GM19468 (cell line): ENCODE results near the gene NKX2-2.
"Not testable (repeated sequence)": the region's sequence is repeated elsewhere in the genome, so short reads cannot be mapped to it uniquely, and the experiment has no call there.

Source experiments
- ATAC-seq: cut with Tn5 transposase; IDR thresholded peaks from one replicate; pipeline ENCODE4 v1.9.1; 2021; ENCODE audit warnings: mild to moderate bottlenecking, moderate library complexity, moderate number of reproducible peaks; ENCODE audit not compliant: unreplicated experiment; ENCODE audit errors: extremely low read depth

NKX2-2 gene

DNA sequence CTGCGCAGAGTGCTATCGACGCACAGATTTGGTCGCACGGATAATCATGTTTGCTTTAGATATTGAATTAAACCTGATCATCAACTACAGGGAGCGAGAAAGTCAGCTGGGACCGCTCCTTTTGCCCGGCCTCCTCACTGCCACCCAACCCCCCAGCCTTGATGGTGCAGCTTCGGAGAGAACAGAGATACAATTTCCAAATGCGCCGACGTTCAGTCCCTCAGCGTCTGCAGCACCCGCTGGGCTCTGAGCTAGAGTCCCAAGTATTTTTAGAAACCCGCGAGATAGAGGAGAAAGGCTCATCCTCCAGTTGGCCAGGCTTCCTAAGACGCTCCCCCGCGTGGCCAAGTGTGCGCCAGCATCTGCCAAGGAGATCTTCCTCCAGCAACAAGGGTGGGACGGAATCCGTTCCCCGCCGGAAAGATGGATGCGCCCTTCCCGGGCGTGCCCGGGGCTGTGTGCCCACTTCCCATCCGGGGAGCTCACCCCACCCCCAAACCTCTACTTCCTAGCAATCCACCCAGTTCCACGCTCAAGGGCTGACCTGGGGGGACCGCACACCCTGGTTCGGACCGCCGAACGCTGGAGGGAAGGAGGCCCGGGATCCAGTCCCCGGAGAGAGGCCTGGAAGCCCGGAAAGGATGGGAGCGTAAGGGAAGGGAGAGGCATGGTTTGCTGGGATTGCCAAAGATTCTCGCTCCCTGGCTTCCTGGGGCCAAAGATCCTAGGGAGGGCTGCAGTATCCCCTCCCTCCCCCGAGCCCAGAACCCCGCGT is 4.1 kb downstream of the NKX2-2 start:
- ATAC-seq = no peak

DNA sequence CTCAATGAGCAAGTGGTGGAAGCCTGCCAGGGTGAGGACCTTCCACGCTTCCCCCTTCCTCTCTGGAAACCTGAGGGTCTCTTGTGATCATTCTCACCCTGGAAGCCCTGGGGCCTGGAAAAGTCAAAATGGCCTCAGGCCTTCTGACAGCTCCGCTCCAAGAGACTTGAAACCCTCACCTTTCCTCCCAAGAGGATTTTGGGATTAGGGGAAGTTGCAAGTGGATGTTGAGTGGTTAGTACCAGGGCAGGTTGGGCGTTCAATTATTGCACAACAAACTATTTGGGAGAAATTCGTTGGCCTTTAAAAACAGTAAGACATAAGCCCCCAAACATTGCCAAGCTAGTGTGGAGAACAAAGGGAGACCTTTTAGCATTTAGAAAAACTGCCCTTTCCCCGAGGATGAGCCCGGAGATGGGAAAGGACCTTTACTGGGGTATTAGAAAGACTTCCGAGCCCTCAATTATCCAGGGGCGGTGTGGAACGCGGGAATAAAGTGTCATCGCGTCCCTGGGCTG is 4.7 kb downstream of the NKX2-2 start:
- ATAC-seq = no peak

DNA sequence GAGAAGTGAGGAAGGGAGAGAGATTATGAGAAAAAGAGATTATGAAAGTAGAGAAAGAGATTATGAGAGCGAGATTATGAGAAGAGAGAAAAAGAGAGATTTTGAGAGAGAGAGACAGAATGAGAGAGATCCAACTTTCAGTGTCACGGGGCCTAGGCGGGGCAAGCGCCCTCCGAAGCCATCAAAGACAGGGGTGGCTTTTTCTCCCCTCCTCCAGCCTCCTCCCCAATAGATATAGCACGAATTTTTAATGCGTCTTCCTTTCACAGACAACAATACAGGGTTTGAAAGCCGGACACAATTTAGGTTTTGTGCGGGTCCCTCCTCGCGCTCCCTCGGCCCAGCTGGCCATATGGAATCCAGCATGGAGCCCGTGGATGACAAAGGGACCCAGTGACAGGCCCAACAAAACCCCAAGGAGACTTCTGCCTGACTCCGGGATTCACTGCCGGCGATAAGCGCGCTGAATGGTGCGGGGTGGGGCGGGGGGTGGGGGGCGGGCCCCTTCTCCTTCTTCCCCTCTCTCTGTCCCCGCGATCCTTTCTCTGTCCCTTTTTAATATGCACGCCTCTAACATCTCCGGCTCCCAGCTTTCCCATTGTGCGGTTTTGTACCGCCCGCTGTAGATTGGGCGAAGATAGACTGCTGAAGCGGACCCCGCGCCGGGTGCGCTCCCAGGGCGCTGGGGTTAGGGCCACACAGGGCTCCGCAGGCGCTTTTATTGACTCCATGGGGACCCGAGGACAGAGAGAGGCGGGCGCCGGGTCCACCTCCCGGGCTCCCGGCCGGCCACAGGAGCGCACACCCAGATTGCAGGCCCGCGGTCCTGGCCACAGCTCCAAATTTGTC is 5.4 kb downstream of the NKX2-2 start:
- ATAC-seq = no peak

GRCh38 chr20:21507400-21508229 is 6.2 kb downstream of the NKX2-2 start:
- no peak for ATAC-seq

DNA sequence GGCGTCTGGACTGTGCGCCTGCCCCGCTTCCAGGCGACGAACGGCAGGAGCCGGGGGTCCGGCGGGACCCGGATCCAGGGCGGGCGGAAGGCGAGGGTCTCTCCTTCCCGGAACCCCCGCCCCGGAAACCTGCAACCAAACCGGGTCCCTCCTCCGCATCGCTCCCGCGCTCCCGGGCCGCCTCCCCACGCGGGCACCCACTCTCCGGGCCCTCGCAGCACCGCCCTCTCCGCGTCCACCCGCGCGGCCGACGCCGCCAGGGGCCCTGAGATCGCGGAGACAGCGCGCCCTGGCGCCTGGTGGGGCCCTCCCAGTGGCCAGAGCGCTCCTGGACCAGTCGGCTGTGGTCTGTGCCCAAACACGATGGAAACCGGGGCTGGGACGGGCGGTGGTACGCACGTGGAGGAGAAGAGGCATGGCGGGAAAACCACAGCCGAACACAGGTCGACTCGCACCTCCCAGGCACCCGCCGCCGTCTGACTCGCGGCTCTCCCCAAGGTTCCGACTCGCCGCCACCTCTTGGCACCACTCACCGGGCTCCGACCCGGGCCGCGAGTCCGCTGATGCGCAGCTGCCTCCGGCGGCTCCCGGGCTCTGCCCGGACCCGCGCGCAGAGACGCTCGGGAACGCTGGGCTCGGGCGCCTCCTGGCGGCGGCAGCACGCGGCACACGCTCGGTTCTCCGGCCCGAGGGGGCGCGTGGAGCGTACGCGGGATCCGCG is 7.9 kb downstream of the NKX2-2 start:
- ATAC-seq = no peak

- no peak for ATAC-seq
Measured at GRCh38 chr20:21505161-21505809, 8.6 kb downstream of the NKX2-2 start.

DNA sequence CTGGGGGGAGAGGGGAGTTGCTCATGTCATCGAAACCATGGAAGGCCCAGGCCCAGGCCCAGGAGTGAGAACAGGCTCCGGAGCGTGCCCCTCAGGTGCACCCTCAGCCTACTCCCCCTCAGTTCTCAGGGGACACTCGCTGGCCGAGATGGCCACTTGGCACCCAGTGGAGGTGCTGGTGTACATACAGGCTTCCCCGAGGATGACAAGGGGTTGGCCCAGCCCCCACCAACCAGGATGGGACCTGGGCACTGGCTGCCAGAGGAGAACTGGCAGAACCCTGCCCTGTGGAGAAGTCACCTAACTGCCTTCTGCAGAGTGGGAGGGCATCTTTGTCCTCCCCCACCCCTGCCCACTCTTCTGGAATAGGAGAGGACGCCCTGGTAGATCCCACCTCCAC is 9.5 kb downstream of the NKX2-2 start:
- ATAC-seq = no peak

DNA sequence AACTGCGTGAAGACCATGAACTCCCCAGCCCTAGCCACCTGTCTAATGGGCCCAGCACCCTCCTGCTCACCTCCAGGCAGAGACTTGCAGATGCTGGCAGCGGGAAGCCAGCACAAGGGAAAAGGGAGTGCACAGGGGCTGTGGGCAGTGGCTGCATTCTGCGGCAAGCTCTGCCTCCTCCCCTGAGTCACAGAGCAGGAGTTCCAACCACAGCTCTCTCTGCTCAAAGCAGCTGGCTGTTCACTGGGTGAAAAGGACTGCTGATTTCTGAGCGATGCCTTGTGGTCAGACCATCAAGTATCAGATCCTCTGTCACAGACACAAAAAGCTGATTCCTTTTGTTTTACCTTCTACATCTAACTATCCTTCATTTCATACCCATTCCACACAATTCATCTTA is 10.5 kb downstream of the NKX2-2 start:
- peak; percentile 87 for ATAC-seq

DNA sequence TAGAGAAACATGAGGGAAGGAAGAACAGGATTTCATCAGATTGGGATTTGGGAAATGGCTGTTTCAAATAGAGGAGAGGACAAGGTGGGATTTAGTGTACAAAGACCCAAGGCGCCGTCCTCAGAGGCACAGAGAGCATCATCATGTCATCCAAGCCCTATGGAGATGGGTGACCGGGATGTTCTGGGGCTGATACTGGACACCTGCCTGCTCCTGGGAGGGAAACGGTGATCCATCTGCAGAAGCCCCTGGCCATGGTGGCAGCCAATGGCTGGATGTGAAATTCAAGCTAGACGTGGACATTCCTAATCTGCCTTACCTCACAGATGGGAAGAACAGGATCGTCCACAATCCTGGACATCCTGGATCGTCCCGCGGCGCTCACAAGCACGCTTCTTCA is 12.7 kb downstream of the NKX2-2 start:
- no peak for ATAC-seq

- no peak for ATAC-seq
Measured at GRCh38 chr20:21500599-21500998, 13.3 kb downstream of the NKX2-2 start.

- no peak for ATAC-seq
Measured at GRCh38 chr20:21499641-21500040, 14.2 kb downstream of the NKX2-2 start.

- ATAC-seq = no peak
Measured at GRCh38 chr20:21498635-21499034, 15.2 kb downstream of the NKX2-2 start.

DNA sequence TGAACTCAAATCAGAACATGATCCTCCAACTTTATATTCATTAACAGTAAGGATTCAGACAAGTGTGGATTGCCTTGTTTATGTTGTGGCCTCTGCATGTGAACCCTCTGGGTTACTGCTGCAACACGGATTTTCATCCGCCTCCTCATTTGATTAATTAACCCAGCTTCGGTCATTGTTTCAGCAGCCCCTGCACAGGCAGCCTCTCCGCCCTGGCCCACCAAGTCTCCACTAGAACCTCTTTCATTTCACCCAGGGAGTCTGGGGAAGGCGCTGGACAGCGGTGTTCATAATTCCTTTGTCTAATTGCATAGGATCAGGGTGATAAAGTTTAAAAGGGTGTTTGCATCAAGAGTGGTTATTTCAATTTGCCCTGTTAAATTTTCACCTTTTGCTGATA is 15.7 kb downstream of the NKX2-2 start:
- ATAC-seq = no peak

DNA sequence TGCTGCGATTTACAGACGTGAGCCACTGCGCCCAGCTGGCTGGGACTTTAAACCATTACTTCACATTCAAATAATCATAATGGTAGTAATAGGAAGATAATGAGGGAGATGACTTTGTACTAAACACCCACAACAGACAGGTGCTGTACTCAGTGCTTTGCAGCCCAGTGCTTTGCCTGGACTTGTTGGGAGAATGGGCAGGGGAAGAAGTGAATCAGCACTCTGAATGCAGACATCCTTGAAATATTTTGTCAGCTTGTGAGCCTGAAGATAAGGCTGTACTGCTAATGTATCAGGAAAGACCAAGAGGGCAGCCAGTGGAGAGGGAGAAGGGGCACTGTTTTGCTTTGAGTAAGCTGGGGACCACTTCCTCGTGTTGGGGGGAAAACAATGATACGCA is 17.4 kb downstream of the NKX2-2 start:
- ATAC-seq = no peak

- no peak for ATAC-seq
Measured at GRCh38 chr20:21493049-21493448, 20.8 kb downstream of the NKX2-2 start.

GRCh38 chr20:21490105-21490504 is 23.8 kb downstream of the NKX2-2 start:
- no peak for ATAC-seq

- not testable (repeated sequence) for ATAC-seq
Measured at GRCh38 chr20:21480144-21480543, 33.7 kb downstream of the NKX2-2 start.

GRCh38 chr20:21465799-21466198 is 48.1 kb downstream of the NKX2-2 start:
- ATAC-seq = no peak

DNA sequence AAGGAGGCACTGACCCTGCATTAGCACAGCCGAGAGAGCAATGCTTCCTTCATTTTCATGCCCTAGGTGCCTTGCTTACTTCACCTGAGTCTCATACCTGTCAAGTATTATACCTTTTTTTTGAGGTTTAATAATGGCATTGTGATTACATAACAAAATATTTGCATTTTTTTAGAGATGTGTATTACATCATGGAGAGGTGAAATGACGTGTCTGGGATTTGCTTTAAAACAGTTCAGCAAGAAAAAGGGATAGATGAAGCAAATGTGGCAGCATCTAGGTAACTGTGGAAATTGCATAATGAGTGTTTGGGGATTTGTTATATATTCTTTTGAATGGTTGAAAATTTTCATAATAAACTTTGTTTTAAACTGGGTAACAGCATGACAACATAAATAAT is 48.9 kb downstream of the NKX2-2 start:
- ATAC-seq = no peak
